Measurements from ENCODE around the gene B9D1.

DNA sequence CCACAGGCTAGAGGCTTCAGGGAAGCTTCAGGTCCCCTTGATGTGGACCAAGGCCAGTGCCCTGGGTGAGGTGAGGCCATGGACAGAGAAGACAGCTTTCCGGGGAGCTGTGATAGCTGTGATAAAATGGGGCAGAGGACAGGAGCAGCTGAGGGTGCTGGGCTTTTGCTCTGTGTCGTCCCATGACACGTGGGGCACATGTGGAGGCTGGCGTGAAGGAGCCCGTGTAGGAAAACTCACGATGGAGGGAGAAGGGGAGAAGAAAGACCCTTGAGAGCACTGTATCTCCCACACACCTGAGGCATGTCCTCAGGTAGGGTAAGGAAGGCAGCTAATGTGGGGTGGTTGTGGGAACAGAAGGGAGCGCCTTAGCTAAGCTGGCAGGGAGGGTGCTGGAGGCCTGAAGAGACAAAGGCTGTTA lies 21.3 kb downstream of the B9D1 start:
- TF ChIP-seq GATA2 (IDR thresholded peaks at IDR 0.05; ENCODE audit: low read depth, low read length) (no peak), GATA3 (IDR thresholded peaks at IDR 0.05; ENCODE audit: low read depth, low read length) (no peak)

All from SH-SY5Y (cell line).